ENCODE measurements around the gene MBD1.

The MBD1 gene

DNA sequence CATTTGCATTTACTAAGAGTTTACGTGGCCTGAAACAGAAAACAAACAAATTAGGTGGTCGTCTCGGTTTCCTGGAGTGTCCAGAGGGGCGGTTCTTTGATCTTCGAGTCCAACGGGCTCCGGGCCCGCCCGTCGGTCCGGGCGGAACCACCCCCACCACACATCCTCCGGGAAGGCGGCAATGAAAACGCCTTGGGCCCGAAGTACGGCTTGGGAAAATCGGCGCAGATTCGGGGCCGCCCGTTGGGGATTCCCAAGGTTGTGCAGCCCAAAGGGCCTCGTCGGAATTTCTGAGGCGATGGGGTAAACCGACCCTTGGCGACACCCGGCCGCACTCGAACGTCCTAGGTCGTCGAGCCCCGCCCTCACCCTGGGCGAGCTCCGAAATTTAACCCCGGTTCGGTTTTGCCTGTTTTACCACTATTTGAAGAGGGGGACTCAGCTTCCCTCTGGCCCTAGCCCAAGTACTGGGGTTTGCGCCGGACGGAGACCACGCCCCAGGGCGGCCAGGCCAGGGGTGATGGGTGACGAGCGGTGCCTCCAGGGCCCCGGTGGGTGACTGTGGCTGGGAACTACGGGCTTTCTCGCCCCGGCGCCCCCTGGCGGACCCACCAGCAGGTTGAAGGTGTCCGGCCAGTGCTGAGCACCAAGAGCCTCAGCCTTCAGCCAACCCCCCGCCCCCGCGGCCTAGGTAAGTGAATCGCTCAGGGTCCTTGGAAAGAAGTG, 13.1 kb downstream of the MBD1 start:
- TF ChIP-seq, protein P1, sequence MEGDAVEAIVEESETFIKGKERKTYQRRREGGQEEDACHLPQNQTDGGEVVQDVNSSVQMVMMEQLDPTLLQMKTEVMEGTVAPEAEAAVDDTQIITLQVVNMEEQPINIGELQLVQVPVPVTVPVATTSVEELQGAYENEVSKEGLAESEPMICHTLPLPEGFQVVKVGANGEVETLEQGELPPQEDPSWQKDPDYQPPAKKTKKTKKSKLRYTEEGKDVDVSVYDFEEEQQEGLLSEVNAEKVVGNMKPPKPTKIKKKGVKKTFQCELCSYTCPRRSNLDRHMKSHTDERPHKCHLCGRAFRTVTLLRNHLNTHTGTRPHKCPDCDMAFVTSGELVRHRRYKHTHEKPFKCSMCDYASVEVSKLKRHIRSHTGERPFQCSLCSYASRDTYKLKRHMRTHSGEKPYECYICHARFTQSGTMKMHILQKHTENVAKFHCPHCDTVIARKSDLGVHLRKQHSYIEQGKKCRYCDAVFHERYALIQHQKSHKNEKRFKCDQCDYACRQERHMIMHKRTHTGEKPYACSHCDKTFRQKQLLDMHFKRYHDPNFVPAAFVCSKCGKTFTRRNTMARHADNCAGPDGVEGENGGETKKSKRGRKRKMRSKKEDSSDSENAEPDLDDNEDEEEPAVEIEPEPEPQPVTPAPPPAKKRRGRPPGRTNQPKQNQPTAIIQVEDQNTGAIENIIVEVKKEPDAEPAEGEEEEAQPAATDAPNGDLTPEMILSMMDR (IDR thresholded peaks at IDR 0.05; ENCODE audit: poor library complexity, severe bottlenecking): peak; percentile 45
- H3K27ac ChIP-seq (ENCODE audit: poor library complexity, severe bottlenecking): no peak overlapping the region
- H3K4me3 ChIP-seq (ENCODE audit: severe bottlenecking): no peak overlapping the region
- ATAC-seq (ENCODE audit: low read depth) (peak; percentile 32; the same call in 1 of the 3 replicates), DNase-seq (ENCODE audit: low spot score) (no peak)
- H3K9me3 ChIP-seq (ENCODE audit: severe bottlenecking): no peaks in the 10 kb centered on the region
- peaks cover 44% of the 10 kb centered on the region for H3K36me3 ChIP-seq (ENCODE audit: low read depth)
- no peaks in the 10 kb centered on the region for H3K27me3 ChIP-seq (ENCODE audit: insufficient read depth, poor library complexity, severe bottlenecking)
- no peaks in the 10 kb centered on the region for H3K4me1 ChIP-seq (ENCODE audit: insufficient read depth, poor library complexity, severe bottlenecking)

DNA sequence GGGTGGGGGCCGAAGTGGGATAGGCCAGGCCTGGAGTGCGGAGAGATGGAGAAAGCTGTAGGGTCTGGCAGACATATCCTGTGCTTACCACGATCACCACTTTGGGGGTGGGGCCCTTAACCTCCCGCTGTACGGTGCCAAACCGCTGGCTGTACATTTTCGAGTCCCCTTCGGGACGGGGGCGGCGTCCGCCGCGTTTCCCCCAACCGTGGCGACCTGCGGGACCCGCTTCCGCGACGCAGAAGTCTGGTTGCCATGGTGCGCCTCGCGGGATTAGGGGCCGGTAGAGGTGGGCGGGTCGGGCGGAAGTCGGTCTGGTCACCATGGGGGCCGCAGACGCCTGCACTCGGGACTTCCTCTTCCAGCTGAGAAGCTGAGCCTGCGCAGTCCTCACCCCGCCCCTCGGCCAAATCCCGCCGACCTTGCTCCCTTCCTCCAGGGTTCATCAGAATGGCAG, 15.0 kb downstream of the MBD1 start, which contains the start of gene CFAP53:
Gene CFAP53, minus strand, starts transcription at position 248 of the 457 bp plus-strand sequence. Its CDS starts 91 bp downstream, at position 157.
- no peaks in the 10 kb centered on the region for H3K27me3 ChIP-seq (ENCODE audit: insufficient read depth, poor library complexity, severe bottlenecking)

DNA sequence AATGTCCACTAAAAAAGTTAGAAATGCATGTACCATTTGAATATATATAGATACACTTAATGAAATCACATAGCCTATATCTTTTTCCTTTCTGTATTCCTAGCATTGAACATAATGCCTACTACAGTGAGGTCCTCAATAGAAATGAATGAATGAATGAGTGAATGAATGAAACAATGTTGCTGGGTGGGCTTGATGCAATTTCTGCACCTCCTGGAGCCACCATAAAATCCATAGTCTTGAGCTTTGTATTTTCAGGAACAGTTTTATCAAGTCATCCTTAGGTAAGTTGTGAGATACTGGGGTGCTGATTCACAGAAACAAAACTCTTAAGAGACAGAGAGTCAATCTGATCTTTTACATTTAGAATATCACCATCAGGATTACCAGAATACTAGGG, 18.3 kb downstream of the MBD1 start:
- Histone ChIP-seq H3K4me1 (ENCODE audit: insufficient read depth, poor library complexity, severe bottlenecking) (no peaks in the 10 kb centered on the region), H3K4me3 (ENCODE audit: severe bottlenecking) (no peak overlapping the region), H3K36me3 (ENCODE audit: low read depth) (peaks cover 3% of the 10 kb centered on the region; the same call in 1 of the 2 replicates), H3K27ac (ENCODE audit: poor library complexity, severe bottlenecking) (no peak overlapping the region), H3K27me3 (ENCODE audit: insufficient read depth, poor library complexity, severe bottlenecking) (no peaks in the 10 kb centered on the region), H3K9me3 (ENCODE audit: severe bottlenecking) (no peaks in the 10 kb centered on the region)
- TF ChIP-seq, protein P1 (IDR thresholded peaks at IDR 0.05; ENCODE audit: poor library complexity, severe bottlenecking): no peak
- ATAC-seq (ENCODE audit: low read depth) (no peak), DNase-seq (ENCODE audit: low spot score) (no peak)

More for the DNA sequence above, 15.0 kb downstream of the MBD1 start, which contains the start of gene CFAP53:
- DNase-seq (ENCODE audit: low spot score): peak; percentile 84
- peak; percentile 98 for ATAC-seq (ENCODE audit: low read depth)
- Histone ChIP-seq H3K4me1 (ENCODE audit: insufficient read depth, poor library complexity, severe bottlenecking) (no peaks in the 10 kb centered on the region), H3K9me3 (ENCODE audit: severe bottlenecking) (no peaks in the 10 kb centered on the region), H3K4me3 (ENCODE audit: severe bottlenecking) (peak within 1 kb of the TSS; percentile 55), H3K27ac (ENCODE audit: poor library complexity, severe bottlenecking) (peak within 1 kb of the TSS; percentile 2), H3K36me3 (ENCODE audit: low read depth) (peaks cover 26% of the 10 kb centered on the region)
- TF ChIP-seq, protein P1 (IDR thresholded peaks at IDR 0.05; ENCODE audit: poor library complexity, severe bottlenecking): no peak

DNA sequence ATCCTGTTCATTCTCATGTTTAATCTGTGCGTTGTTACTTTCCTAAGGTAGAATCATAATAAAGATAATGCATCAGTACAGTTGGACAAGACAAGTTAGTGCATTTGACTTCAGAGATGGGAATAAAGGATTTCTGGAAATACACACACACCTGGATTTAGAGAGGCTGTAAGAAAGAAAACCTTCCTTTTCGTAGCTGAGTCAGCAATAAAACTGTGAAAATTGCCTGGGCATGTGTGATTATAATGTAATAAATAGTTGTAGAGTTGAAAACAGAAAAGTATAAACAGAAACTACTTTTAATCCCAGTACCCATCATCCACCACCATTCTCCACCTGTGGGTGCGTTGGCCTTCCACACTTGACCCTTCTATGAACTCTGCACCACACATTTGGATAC, 30.4 kb downstream of the MBD1 start:
- Histone ChIP-seq H3K27me3 (ENCODE audit: insufficient read depth, poor library complexity, severe bottlenecking) (no peaks in the 10 kb centered on the region), H3K36me3 (ENCODE audit: low read depth) (no peaks in the 10 kb centered on the region), H3K4me3 (ENCODE audit: severe bottlenecking) (no peak overlapping the region), H3K4me1 (ENCODE audit: insufficient read depth, poor library complexity, severe bottlenecking) (no peaks in the 10 kb centered on the region), H3K27ac (ENCODE audit: poor library complexity, severe bottlenecking) (no peak overlapping the region), H3K9me3 (ENCODE audit: severe bottlenecking) (no peaks in the 10 kb centered on the region)
- ATAC-seq (ENCODE audit: low read depth): no peak
- no peak for DNase-seq (ENCODE audit: low spot score)
- TF ChIP-seq, protein P1 (IDR thresholded peaks at IDR 0.05; ENCODE audit: poor library complexity, severe bottlenecking): no peak

DNA sequence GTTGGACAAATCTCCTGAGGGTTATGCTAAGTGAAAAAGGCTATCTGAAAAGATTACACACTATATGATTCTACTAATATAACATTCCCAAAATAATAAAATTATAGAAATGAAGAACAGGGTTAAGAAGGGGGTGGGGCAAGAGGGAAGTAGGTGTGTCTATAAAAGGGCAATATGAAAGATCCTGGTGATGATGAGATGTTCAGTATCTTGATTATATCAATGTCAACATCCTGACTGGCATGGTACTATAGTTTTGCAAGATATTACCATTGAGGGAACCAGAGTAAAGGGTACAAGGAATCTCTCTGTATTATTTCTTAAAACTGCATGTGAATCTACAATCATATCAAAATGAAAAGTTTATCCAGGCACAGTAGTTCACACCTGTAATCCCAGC, 31.7 kb downstream of the MBD1 start:
- ATAC-seq (ENCODE audit: low read depth): no peak
- DNase-seq (ENCODE audit: low spot score): no peak
- H3K36me3 ChIP-seq (ENCODE audit: low read depth): no peaks in the 10 kb centered on the region

More for the DNA sequence above, 31.7 kb downstream of the MBD1 start:
- H3K4me3 ChIP-seq (ENCODE audit: severe bottlenecking): no peak overlapping the region
- no peaks in the 10 kb centered on the region for H3K4me1 ChIP-seq (ENCODE audit: insufficient read depth, poor library complexity, severe bottlenecking)
- no peak overlapping the region for H3K27ac ChIP-seq (ENCODE audit: poor library complexity, severe bottlenecking)
- TF ChIP-seq, protein P1 (IDR thresholded peaks at IDR 0.05; ENCODE audit: poor library complexity, severe bottlenecking): no peak
- no peaks in the 10 kb centered on the region for H3K27me3 ChIP-seq (ENCODE audit: insufficient read depth, poor library complexity, severe bottlenecking)
- no peaks in the 10 kb centered on the region for H3K9me3 ChIP-seq (ENCODE audit: severe bottlenecking)

Data from RWPE2 (cell line).